Retinal pigment epithelial cell (primary cell): ENCODE data around the gene GSTK1.
"Not testable (repeated sequence)": the region's sequence is repeated elsewhere in the genome, so short reads cannot be mapped to it uniquely, and the experiment has no call there.

ENCODE experiments used
- DNase-seq: peaks from one replicate; pipeline ENCODE4 v3.0.0-alpha.2; 2010; ENCODE audit warnings: low read depth
- H3K4me3 ChIP-seq: 2 replicates; pipeline ENCODE4 v1.5.1; 2011; ENCODE audit warnings: mild to moderate bottlenecking, low read length, control low read depth, moderate library complexity
- CTCF ChIP-seq: conservative IDR thresholded peaks from 2 replicates; pipeline ENCODE4 v1.5.1; 2011; ENCODE audit warnings: low read depth, low read length, control low read depth, inconsistent platforms

GSTK1 gene

GRCh38 chr7:143263266-143264195 lies at the start of gene GSTK1:
TSS of gene GSTK1 (plus strand) at chr7:143263441. CDS start at chr7:143263514, 73 bp downstream.
- peak within 1 kb of the TSS; percentile 88 for H3K4me3 ChIP-seq
- DNase-seq, result no peak
- TF ChIP-seq CTCF, result no peak

GRCh38 chr7:143213478-143213877 lies 49.8 kb upstream of the GSTK1 start:
- not testable (repeated sequence) for H3K4me3 ChIP-seq, DNase-seq

GRCh38 chr7:143214789-143215679 lies 48.2 kb upstream of the GSTK1 start:
- no peak overlapping the region for H3K4me3 ChIP-seq
- peak; percentile 34 for DNase-seq
- peak; percentile 100 for TF ChIP-seq CTCF

- H3K4me3 ChIP-seq, result no peak overlapping the region
- no peak for TF ChIP-seq CTCF
- DNase-seq, result no peak
These were observed 47.1 kb upstream of the GSTK1 start for GRCh38 chr7:143216151-143216550.

DNA sequence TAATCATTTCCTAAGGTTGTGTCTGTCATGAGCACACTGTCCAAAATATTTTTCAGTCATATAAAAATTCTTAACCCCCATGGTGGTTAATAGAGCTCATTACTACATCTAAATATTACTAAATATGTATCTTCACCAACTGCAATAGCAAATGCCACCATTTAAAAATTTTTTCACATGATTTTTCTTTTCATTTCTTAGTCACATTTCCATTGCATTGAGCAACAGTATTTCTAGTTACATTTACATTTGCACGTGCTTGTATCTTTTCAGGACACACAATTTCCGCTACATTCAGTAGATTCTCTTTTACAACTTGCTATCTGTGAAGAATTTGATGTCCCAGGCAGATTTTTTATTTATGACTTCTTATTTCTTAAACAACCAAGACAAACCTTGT lies 46.6 kb upstream of the GSTK1 start:
- no peak for DNase-seq
- no peak for TF ChIP-seq CTCF
- no peak overlapping the region for H3K4me3 ChIP-seq

- no peak for TF ChIP-seq CTCF
- no peak for DNase-seq
These were observed 45.4 kb upstream of the GSTK1 start for GRCh38 chr7:143217806-143218205.

DNA sequence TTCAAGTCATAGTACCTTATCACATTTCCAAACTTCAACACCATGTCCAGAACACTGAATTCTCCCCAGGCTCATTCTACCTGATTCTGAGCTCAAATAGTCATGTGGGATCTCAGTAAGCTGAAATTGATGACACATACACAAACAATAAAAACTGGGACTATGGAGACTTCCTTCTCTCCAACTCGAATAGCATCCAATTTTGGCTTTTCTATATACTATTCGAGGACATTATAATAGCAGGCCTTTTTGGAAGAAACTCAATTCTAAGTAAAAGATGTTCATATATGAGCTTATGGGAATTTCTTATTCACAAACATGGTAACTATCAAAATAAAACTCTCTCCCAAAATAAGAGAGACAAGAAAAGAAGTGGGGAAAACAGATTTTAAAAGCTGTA lies 42.0 kb upstream of the GSTK1 start:
- H3K4me3 ChIP-seq, result no peak overlapping the region
- no peak for TF ChIP-seq CTCF
- DNase-seq, result no peak

More at GRCh38 chr7:143217806-143218205, 45.4 kb upstream of the GSTK1 start:
- no peak overlapping the region for H3K4me3 ChIP-seq
